ENCODE data around the gene AATF.

GRCh38 chr17:37094391-37094790 lies 145.6 kb downstream of the AATF start:
- TF ChIP-seq, protein P1, sequence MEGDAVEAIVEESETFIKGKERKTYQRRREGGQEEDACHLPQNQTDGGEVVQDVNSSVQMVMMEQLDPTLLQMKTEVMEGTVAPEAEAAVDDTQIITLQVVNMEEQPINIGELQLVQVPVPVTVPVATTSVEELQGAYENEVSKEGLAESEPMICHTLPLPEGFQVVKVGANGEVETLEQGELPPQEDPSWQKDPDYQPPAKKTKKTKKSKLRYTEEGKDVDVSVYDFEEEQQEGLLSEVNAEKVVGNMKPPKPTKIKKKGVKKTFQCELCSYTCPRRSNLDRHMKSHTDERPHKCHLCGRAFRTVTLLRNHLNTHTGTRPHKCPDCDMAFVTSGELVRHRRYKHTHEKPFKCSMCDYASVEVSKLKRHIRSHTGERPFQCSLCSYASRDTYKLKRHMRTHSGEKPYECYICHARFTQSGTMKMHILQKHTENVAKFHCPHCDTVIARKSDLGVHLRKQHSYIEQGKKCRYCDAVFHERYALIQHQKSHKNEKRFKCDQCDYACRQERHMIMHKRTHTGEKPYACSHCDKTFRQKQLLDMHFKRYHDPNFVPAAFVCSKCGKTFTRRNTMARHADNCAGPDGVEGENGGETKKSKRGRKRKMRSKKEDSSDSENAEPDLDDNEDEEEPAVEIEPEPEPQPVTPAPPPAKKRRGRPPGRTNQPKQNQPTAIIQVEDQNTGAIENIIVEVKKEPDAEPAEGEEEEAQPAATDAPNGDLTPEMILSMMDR (IDR thresholded peaks at IDR 0.05 in 8 of 11, conservative IDR thresholded peaks at IDR 0.05 in 3 of 11), result no peak
- TF ChIP-seq POLR2A (IDR thresholded peaks at IDR 0.05) (no peak), POLR2AphosphoS5 (IDR thresholded peaks at IDR 0.05) (no peak)
